ENCODE measurements around the gene SMG6.

The SMG6 gene

DNA sequence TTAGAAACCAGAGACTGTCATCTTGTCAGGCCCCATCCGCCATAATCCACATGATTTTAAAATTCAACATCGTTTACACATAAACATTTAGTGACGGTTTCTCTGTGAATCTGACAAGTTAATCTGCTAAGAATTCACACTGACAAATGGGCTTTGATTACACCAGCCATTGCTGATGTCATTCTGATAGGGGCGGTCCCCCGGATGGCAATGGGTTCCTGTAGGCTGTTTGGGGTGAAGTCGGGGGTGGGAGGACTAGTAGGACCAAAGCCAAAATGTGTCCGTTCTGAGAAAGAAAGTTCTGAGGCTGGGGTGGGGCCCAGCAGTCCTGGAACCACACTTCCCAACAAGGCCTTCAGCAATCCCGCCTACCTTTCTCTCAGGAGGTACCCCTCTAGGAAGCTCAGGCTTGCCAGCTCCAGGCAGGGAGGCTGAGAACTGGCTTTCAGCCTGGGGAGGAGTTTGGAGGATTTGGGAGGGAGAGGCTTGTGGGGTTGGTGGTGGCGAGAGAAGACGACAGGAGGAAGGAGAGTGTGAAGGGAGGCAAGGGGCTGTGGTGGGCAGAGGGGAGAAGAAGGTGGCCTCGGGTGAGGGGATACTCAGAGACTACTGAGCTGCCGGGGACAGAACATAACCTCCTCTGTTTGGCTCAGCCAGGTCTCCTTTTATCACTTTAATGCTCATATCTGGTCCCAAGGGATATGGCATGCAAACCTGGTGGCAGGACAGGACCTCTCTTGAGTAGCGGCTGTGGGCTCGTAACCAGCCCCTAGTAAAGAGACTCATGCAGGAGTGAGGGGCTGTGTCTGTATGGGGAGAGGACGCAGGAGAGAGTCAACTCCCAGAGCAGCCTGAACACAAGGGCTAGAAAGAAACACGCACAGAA, 240.1 kb downstream of the SMG6 start:
- TF ChIP-seq, protein P1, sequence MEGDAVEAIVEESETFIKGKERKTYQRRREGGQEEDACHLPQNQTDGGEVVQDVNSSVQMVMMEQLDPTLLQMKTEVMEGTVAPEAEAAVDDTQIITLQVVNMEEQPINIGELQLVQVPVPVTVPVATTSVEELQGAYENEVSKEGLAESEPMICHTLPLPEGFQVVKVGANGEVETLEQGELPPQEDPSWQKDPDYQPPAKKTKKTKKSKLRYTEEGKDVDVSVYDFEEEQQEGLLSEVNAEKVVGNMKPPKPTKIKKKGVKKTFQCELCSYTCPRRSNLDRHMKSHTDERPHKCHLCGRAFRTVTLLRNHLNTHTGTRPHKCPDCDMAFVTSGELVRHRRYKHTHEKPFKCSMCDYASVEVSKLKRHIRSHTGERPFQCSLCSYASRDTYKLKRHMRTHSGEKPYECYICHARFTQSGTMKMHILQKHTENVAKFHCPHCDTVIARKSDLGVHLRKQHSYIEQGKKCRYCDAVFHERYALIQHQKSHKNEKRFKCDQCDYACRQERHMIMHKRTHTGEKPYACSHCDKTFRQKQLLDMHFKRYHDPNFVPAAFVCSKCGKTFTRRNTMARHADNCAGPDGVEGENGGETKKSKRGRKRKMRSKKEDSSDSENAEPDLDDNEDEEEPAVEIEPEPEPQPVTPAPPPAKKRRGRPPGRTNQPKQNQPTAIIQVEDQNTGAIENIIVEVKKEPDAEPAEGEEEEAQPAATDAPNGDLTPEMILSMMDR (IDR thresholded peaks at IDR 0.05; ENCODE audit: low read depth, low read length) = no peak
- no peak for DNase-seq
- no peaks in the 10 kb centered on the region for H3K27me3 ChIP-seq (ENCODE audit: insufficient read depth, low read depth, severe bottlenecking)
- H3K4me3 ChIP-seq (ENCODE audit: low read depth, low read length) = no peak overlapping the region
- H3K27ac ChIP-seq = no peak overlapping the region
- H3K9me3 ChIP-seq (ENCODE audit: severe bottlenecking) = no peaks in the 10 kb centered on the region
- peaks cover 52% of the 10 kb centered on the region for H3K36me3 ChIP-seq

DNA sequence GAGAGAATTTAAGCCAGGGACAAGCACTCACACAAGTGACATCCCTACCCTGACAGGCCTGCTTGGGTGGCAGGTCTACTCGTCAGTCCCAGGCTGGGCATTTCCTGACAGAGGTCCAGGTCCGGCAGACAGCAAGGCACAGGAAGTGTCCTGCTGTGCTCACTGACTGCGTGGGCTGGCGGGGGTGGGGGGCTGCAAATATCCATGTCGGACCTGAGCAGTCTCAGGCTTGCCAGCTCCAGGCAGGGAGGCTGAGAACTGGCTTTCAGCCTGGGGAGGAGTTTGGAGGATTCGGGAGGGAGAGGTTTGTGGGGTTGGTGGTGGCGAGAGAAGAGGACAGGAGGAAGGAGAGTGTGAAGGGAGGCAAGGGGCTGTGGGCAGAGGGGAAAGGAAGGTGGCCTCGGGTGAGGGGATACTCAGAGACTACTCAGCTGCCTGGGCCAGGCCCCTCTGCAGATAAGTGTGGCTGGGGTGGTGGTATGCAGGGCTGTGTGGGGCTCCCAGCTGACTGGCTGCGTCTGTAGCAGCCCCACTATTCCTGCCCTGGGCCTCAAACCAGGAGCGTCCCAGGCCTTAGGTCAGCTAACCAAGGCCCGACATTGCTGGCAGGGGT, 240.9 kb downstream of the SMG6 start:
- TF ChIP-seq, protein P1 (IDR thresholded peaks at IDR 0.05; ENCODE audit: low read depth, low read length) = no peak
- Histone ChIP-seq H3K9me3 (ENCODE audit: severe bottlenecking) (no peaks in the 10 kb centered on the region), H3K36me3 (peaks cover 45% of the 10 kb centered on the region), H3K4me3 (ENCODE audit: low read depth, low read length) (no peak overlapping the region), H3K27ac (no peak overlapping the region), H3K27me3 (ENCODE audit: insufficient read depth, low read depth, severe bottlenecking) (no peaks in the 10 kb centered on the region)
- DNase-seq = no peak

DNA sequence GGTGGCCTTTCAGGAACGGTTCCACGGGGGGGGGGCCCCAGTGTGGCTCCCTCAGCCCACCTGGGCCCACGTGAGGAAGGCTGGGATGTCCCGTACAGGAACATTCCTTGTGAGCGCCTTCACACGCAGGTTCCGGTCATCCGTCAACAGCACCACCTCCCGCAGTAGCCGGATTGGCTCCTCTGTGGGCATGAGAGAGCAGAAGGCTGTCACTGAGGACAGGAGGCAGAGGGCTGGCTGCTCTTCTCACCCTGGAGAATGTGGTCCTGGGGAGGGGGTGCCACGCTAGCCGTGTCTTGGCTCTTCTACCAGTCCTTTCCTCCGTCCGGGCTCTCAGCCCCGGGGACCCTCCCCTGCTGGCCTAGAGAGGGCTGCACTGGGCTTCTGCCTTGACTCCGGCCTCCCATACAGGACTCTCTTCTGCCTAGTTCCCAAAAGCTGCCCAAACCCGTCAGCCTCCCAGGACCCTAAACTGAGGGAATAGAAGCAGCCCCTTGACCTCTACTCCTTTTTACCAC, 242.1 kb downstream of the SMG6 start:
- H3K4me3 ChIP-seq (ENCODE audit: low read depth, low read length) = no peak overlapping the region
- TF ChIP-seq, protein P1 (IDR thresholded peaks at IDR 0.05; ENCODE audit: low read depth, low read length) = no peak
- H3K27ac ChIP-seq = no peak overlapping the region
- peaks cover 42% of the 10 kb centered on the region for H3K36me3 ChIP-seq
- no peak for DNase-seq
- no peaks in the 10 kb centered on the region for H3K9me3 ChIP-seq (ENCODE audit: severe bottlenecking)
- H3K27me3 ChIP-seq (ENCODE audit: insufficient read depth, low read depth, severe bottlenecking) = no peaks in the 10 kb centered on the region

DNA sequence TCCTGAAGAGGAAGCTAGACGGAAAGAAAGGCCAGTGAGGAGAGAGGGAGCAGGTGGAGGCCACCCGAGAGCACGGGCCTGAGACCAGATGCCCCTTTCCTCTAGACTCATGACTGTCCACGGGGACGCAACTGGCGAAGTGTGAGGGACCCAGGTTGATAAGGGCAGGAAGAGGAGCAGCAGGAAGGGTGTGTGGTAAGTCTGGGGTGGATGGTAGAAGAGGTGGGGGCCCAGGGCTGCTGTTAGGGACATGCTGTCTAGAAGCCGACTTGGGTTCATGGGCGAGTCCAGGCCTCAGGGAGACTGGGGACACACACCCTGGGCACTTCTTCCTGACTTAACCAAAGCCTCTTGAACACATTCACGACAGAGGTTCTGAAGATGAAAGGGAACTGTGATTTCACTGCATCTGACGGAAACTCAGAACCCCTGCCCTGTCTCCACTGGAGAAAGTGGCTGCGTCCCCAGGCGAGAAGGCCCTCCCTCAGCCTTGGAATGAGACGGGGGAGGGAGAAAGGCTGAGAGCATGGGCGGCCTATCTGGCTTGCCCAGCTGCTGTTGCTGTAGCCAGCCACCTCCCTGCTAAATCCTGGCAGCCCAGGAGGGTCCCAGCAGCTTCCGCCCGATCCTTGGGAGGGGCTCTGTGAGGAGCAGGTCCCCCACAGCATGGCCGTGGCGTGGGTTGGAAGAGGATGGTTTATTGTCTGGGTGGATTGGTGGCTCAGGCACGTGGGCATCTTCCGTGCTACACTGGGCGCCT, 242.7 kb downstream of the SMG6 start:
- no peak overlapping the region for H3K27ac ChIP-seq
- H3K27me3 ChIP-seq (ENCODE audit: insufficient read depth, low read depth, severe bottlenecking) = no peaks in the 10 kb centered on the region
- peaks cover 35% of the 10 kb centered on the region for H3K36me3 ChIP-seq
- no peak overlapping the region for H3K4me3 ChIP-seq (ENCODE audit: low read depth, low read length)
- no peaks in the 10 kb centered on the region for H3K9me3 ChIP-seq (ENCODE audit: severe bottlenecking)
- no peak for DNase-seq
- TF ChIP-seq, protein P1 (IDR thresholded peaks at IDR 0.05; ENCODE audit: low read depth, low read length) = no peak

DNA sequence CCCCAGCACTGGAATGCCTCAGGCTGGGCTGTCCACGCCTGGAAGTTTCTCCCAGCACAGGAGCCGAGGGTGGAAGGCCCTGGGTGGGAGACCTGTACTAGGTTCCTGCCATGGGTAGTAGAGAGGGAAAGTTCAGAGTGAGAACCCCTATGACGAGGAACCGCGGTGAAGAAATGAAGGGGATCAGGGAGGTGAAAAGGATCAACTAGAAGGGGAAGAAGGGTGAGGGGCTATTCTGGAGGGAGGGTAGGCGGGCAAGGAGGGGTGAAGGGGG, 243.3 kb downstream of the SMG6 start:
- no peaks in the 10 kb centered on the region for H3K9me3 ChIP-seq (ENCODE audit: severe bottlenecking)

More for the DNA sequence above, 243.3 kb downstream of the SMG6 start:
- TF ChIP-seq, protein P1 (IDR thresholded peaks at IDR 0.05; ENCODE audit: low read depth, low read length) = no peak
- Histone ChIP-seq H3K27ac (no peak overlapping the region), H3K36me3 (peaks cover 30% of the 10 kb centered on the region), H3K27me3 (ENCODE audit: insufficient read depth, low read depth, severe bottlenecking) (no peaks in the 10 kb centered on the region), H3K4me3 (ENCODE audit: low read depth, low read length) (no peak overlapping the region)
- DNase-seq = no peak
